HG03469 (cell line): ENCODE data around the gene CCNY.

ENCODE experiments used
- ATAC-seq: cut with Tn5 transposase; IDR thresholded peaks from one replicate; pipeline ENCODE4 v1.9.1; 2021; ENCODE audit warnings: mild to moderate bottlenecking, moderate library complexity, moderate number of reproducible peaks; ENCODE audit not compliant: unreplicated experiment

Gene CCNY

DNA sequence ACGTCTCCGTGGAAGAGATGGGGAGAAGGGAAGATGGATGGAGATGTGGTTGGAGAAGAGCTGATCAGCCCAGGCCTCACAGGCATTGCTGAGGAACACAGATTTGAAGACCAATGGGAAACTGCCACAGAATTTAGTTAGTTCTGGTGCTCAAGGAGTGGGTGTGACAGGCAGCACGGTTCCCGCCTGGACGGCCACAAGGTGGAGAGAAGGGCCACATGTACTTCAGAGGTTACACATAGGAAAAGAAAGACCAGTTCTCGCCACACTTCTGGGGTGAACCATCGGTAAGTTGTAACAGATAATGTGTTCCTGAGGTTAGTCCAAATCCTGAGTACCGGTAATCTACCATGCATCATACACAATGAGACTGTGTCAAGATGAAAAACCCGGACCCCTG, 239.3 kb downstream of the CCNY start:
- no peak for ATAC-seq

DNA sequence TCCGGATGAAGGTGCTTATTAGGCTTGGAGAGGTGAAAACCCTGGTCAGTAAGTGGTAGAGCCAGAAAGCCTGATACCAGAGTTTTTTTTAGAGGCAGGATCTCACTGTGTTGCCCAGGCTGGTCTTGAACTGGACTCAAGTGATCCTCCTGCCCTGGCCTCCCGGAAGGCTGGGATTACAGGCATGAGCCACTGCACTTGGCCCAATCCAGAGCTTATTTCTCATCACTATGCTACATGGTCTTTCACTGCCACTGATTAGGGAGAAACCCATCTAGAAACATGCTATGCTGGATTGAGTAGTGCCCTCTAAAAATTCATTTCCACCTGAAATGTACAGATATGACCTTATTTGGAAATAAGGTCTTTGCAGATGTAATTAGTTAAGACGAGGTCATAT, 240.4 kb downstream of the CCNY start:
- no peak for ATAC-seq

GRCh38 chr10:35577926-35578617, 241.8 kb downstream of the CCNY start:
- no peak for ATAC-seq

GRCh38 chr10:35578618-35578956, 242.3 kb downstream of the CCNY start:
- ATAC-seq: no peak

- no peak for ATAC-seq
Observed at GRCh38 chr10:35579116-35579515, 242.8 kb downstream of the CCNY start.

- no peak for ATAC-seq
Observed at GRCh38 chr10:35579726-35580422, 243.6 kb downstream of the CCNY start.

DNA sequence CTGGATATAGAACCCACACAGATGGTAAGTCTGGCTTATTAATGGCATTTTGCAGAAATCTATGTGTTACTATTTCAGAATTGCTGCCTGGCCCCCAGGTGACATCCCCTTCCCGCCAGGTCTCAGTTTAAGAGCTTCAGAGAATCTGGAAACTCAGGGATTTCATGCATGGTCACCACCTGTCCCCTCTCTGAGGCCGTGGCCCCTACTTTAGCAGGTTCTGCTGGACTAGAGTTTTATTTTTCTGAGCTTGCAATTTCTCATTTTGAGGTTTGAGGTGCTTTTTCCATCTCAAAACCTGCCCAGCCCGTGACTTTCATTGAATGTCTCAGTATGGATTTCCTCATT, 244.1 kb downstream of the CCNY start:
- ATAC-seq: no peak

DNA sequence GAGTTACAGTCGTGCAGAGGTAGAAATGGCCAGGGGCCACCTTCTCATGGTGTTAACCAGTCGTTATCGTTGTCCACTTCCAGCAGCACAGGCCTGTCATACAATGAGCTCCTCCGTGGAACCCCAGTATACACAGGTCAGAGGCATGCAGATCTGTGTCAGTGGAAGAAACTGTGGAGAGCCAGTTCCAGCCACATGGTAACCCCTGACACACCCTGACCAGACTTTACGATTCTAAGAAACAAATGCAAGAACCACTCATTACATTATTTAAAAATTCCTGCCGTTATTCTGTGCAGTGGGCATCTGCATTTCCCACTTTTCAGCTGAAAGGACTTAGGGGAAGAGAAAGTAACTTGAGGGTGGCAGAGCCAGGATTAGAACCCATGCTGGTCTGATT, 245.3 kb downstream of the CCNY start:
- ATAC-seq: no peak

- ATAC-seq: no peak
Observed at GRCh38 chr10:35584946-35585345, 248.6 kb downstream of the CCNY start.

DNA sequence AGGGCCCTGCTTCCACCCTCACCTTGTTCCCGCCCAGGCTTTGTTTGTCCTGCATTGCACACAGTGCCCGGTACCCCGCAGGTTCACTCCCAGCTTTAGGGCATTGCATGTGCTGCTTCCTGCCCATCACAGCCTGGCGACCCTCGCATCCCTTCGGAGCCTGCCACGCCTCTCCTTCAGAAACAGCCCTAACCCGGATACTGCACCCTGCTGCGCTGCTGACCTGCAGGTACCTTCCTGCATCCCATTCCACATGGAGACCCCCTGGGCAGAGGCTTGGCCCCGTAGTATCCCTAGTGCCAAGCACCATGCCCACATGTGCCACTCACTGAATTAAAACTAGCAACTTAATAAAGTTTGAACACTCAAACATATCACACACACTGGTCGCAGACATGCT, 249.0 kb downstream of the CCNY start:
- no peak for ATAC-seq

- no peak for ATAC-seq
Observed at GRCh38 chr10:35585903-35586535, 249.7 kb downstream of the CCNY start.

DNA sequence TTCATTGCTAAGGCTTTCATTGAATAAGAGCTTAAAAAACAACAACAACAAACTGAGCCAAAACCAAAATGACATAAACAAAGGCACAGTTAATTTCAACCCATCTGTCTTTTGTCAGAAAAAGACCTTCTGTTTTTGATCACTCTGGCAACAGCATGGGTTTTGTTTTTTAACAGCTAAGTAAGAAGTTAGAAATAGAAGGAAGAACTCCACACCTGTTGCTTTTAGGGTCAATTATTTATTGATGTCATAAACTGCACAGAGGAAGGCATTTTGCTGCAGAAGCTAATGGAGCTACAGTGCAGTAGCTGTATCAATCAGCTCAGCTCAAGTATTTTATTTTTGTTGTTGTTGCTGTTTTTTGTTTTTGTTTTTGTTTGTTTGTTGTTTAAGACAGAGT, 252.5 kb downstream of the CCNY start:
- ATAC-seq: no peak

- ATAC-seq: no peak
Observed at GRCh38 chr10:35592441-35592840, 256.1 kb downstream of the CCNY start.

DNA sequence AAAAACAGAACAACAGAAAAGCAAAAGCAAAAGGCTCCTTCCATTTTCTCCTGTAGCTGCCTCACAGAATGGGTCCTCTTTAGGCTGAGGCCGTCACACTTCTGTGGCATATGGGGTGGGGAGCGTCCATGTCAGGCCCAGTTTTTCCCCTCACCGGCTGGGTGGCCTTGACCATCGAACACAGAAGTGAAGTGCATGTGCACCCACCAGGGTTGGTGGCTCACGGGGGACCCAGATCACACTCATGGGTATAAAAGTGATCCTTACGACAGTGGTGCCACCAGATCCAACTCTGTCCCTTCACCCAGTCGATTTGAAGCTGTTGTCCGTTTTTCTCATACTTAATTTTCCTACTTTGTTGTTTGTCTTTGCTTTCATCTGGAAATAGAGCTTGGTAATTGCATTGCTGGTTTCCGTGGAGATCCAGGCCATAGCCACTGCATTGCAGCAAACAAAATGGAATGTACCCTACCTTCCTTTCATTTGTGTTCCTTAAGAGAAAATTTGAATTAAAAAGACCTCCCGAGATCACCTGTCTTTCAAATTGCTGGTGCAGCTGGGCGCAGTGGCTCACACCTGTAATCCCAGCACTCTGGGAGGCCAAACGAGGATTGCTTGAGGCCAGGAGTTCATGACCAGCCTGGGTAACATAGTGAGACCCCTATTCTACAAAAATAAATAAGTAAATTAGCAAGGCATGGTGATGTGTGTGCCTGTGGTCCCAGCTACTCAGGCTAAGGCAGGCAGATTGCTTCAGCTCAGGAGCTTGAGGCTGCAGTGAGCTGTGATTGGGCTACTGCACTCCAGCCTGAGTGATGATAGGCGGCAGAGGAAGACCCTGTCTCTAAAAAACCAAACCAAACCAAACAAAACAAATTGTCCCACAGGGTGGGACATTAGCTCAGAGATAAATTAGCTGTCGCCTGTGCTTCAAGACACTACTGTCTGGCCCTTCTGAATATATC, 258.1 kb downstream of the CCNY start:
- ATAC-seq: no peak

DNA sequence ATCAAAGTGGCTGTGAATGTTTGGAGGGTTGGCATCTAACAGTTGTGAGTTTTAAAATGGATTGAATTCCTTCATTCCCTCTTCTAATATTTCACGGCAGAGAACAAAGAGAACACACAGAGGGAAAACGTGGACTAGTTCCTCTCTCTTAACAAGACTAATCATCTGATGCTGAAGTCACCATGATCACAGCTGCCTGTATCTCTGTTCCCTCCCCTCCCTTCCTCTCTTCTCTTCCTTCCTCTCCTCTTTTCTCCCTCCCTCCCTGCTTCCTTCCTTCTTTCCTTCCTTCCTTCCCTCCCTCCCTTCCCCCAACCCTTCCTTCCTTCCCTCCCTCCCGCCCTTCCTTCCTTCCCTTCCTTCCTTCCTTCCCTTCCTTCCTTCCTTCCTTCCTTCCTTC, 258.8 kb downstream of the CCNY start:
- ATAC-seq: no peak

DNA sequence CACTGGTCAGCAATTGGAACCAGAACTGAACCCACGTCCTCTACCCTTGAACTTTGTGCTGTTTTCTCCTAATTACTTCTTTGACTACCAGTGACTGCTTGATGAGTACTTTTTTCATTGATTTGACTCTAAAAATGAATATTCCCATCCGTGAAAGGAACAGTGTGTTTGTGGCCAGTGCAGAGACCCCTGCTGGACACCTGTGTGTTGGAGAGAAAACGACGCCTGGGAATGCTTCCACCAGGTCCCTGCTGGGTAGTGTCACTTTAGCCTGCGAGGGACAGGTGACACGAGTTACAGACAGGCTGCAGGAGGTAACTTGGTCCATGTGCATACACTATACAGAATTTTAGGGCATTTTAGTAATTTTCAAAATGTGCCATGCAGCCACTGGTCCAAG, 262.1 kb downstream of the CCNY start:
- no peak for ATAC-seq

- ATAC-seq: no peak
Observed at GRCh38 chr10:35600193-35600592, 263.9 kb downstream of the CCNY start.

GRCh38 chr10:35605191-35605590, 268.9 kb downstream of the CCNY start, which contains the start of gene GJD4:
TSS of gene GJD4 (plus strand) at chr10:35605341. CDS start at chr10:35605568, 227 bp downstream.
- no peak for ATAC-seq

GRCh38 chr10:35606430-35606829, 270.1 kb downstream of the CCNY start:
- no peak for ATAC-seq

DNA sequence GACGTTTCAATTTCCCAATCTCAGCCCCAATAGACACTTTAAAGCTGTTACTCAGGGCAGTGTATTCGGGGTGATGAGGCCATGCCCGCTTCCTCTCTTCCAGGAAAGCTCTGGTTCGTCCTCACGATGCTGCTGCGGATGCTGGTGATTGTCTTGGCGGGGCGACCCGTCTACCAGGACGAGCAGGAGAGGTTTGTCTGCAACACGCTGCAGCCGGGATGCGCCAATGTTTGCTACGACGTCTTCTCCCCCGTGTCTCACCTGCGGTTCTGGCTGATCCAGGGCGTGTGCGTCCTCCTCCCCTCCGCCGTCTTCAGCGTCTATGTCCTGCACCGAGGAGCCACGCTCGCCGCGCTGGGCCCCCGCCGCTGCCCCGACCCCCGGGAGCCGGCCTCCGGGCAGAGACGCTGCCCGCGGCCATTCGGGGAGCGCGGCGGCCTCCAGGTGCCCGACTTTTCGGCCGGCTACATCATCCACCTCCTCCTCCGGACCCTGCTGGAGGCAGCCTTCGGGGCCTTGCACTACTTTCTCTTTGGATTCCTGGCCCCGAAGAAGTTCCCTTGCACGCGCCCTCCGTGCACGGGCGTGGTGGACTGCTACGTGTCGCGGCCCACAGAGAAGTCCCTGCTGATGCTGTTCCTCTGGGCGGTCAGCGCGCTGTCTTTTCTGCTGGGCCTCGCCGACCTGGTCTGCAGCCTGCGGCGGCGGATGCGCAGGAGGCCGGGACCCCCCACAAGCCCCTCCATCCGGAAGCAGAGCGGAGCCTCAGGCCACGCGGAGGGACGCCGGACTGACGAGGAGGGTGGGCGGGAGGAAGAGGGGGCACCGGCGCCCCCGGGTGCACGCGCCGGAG, 271.4 kb downstream of the CCNY start:
- no peak for ATAC-seq
